GM06990 (cell line): ENCODE data around the gene CALU.
A peak's percentile ranks its signal among the peaks of the same experiment; 100 is the strongest.

Source experiments
- DNase-seq: peaks from one replicate; pipeline ENCODE4 v3.0.0-alpha.2; 2011; ENCODE audit not compliant: insufficient read length; ENCODE audit errors: extremely low read depth
- H3K27me3 ChIP-seq: replicated peaks from 2 replicates; pipeline ENCODE4 v1.6.0; 2011; ENCODE audit warnings: low read length; ENCODE audit not compliant: control insufficient read depth, insufficient read depth
- H3K36me3 ChIP-seq: 2 replicates; pipeline ENCODE4 v1.5.1; 2011; ENCODE audit warnings: low read length; ENCODE audit not compliant: control insufficient read depth, insufficient read depth
- H3K4me3 ChIP-seq: replicated peaks from 2 replicates; pipeline ENCODE4 v1.5.1; 2011; ENCODE audit warnings: low read depth, mild to moderate bottlenecking, control low read depth, low read length
- CTCF ChIP-seq: IDR thresholded peaks from 2 replicates; pipeline ENCODE4 v1.5.1; 2011; ENCODE audit warnings: low read length, control low read depth, mild to moderate bottlenecking, inconsistent platforms; ENCODE audit not compliant: insufficient read depth, poor library complexity, severe bottlenecking

Gene CALU

GRCh38 chr7:128738570-128739047, 550 bp upstream of the CALU start:
- Histone ChIP-seq H3K27me3 (no peaks in the 10 kb centered on the region), H3K4me3 (peak overlapping the region; percentile 99), H3K36me3 (no peaks in the 10 kb centered on the region)
- TF ChIP-seq CTCF = no peak
- no peak for DNase-seq

GRCh38 chr7:128739990-128740682, 977 bp downstream of the CALU start:
- H3K4me3 ChIP-seq = peak overlapping the region; percentile 99
- peaks cover 2% of the 10 kb centered on the region for H3K36me3 ChIP-seq
- no peak for DNase-seq
- no peaks in the 10 kb centered on the region for H3K27me3 ChIP-seq
- TF ChIP-seq CTCF = no peak

- H3K36me3 ChIP-seq = peaks cover 2% of the 10 kb centered on the region
- DNase-seq = no peak
- H3K4me3 ChIP-seq = peak overlapping the region; percentile 99
- TF ChIP-seq CTCF = no peak
- H3K27me3 ChIP-seq = no peaks in the 10 kb centered on the region
Measured at GRCh38 chr7:128740996-128741395, 1.8 kb downstream of the CALU start.

GRCh38 chr7:128741491-128741890, 2.3 kb downstream of the CALU start:
- TF ChIP-seq CTCF = no peak
- Histone ChIP-seq H3K36me3 (peaks cover 2% of the 10 kb centered on the region), H3K4me3 (no peak overlapping the region), H3K27me3 (no peaks in the 10 kb centered on the region)
- DNase-seq = no peak

- Histone ChIP-seq H3K4me3 (no peak overlapping the region), H3K27me3 (no peaks in the 10 kb centered on the region), H3K36me3 (peaks cover 2% of the 10 kb centered on the region)
- TF ChIP-seq CTCF = no peak
- no peak for DNase-seq
Measured at GRCh38 chr7:128742206-128742605, 3.0 kb downstream of the CALU start.

GRCh38 chr7:128743112-128743772, 4.1 kb downstream of the CALU start:
- H3K4me3 ChIP-seq = no peak overlapping the region
- TF ChIP-seq CTCF = no peak
- DNase-seq = no peak
- H3K27me3 ChIP-seq = no peaks in the 10 kb centered on the region
- peaks cover 2% of the 10 kb centered on the region for H3K36me3 ChIP-seq
